ENCODE results near the gene IKZF4. TPM values are rescaled to one million over a fixed set of nuclear protein-coding genes. Genes with fewer than 3 reads are reported as not detected.
A peak's percentile ranks its signal among the peaks of the same experiment; 100 is the strongest.

Gene IKZF4
- total RNA-seq, 1 donor from 2014 or later = 22.5 TPM

GRCh38 chr12:56004211-56004610 is 16.6 kb upstream of the IKZF4 start:
- Mint-ChIP-seq H3K27me3 (ENCODE audit: low read depth) (no peaks in the 10 kb centered on the region), H3K4me3 (no peak overlapping the region)

GRCh38 chr12:56007564-56008559 is 13.0 kb upstream of the IKZF4 start:
- no peak for TF ChIP-seq CTCF (IDR thresholded peaks at IDR 0.05; ENCODE audit: unreplicated experiment)
- peak; percentile 77 to 78 for DNase-seq (ENCODE audit: low spot score in 2 of 2, unreplicated experiment in 2 of 2)
- H3K27ac Mint-ChIP-seq = peak overlapping the region; percentile 94
- H3K27me3 Mint-ChIP-seq (ENCODE audit: low read depth) = no peaks in the 10 kb centered on the region
- peaks cover 14% of the 10 kb centered on the region for H3K36me3 Mint-ChIP-seq
- no peaks in the 10 kb centered on the region for H3K9me3 Mint-ChIP-seq
- H3K4me3 Mint-ChIP-seq = peak overlapping the region; percentile 72
- peaks cover 31% of the 10 kb centered on the region for H3K4me1 Mint-ChIP-seq

More at GRCh38 chr12:56004211-56004610, 16.6 kb upstream of the IKZF4 start:
- no peak for TF ChIP-seq CTCF (IDR thresholded peaks at IDR 0.05; ENCODE audit: unreplicated experiment)
- DNase-seq (ENCODE audit: low spot score in 2 of 2, unreplicated experiment in 2 of 2) = no peak
- H3K9me3 Mint-ChIP-seq = no peaks in the 10 kb centered on the region
- peaks cover 15% of the 10 kb centered on the region for H3K4me1 Mint-ChIP-seq
- no peak overlapping the region for H3K27ac Mint-ChIP-seq
- H3K36me3 Mint-ChIP-seq = peaks cover 21% of the 10 kb centered on the region

- no peak for TF ChIP-seq CTCF (IDR thresholded peaks at IDR 0.05; ENCODE audit: unreplicated experiment)
- Mint-ChIP-seq H3K36me3 (no peaks in the 10 kb centered on the region), H3K9me3 (no peaks in the 10 kb centered on the region), H3K4me3 (no peak overlapping the region), H3K27ac (no peak overlapping the region), H3K4me1 (peaks cover 43% of the 10 kb centered on the region), H3K27me3 (ENCODE audit: low read depth) (no peaks in the 10 kb centered on the region)
- DNase-seq (ENCODE audit: low spot score in 2 of 2, unreplicated experiment in 2 of 2) = no peak
Measured at GRCh38 chr12:56010111-56010570, 10.7 kb upstream of the IKZF4 start.

- Mint-ChIP-seq H3K27me3 (ENCODE audit: low read depth) (no peaks in the 10 kb centered on the region), H3K4me3 (no peak overlapping the region), H3K36me3 (no peaks in the 10 kb centered on the region), H3K4me1 (peaks cover 54% of the 10 kb centered on the region), H3K9me3 (no peaks in the 10 kb centered on the region), H3K27ac (no peak overlapping the region)
- DNase-seq (ENCODE audit: low spot score in 2 of 2, unreplicated experiment in 2 of 2) = no peak
- no peak for TF ChIP-seq CTCF (IDR thresholded peaks at IDR 0.05; ENCODE audit: unreplicated experiment)
Measured at GRCh38 chr12:56011509-56012090, 9.2 kb upstream of the IKZF4 start.

GRCh38 chr12:56013482-56013881 is 7.4 kb upstream of the IKZF4 start:
- DNase-seq (ENCODE audit: low spot score in 2 of 2, unreplicated experiment in 2 of 2) = no peak
- H3K27me3 Mint-ChIP-seq (ENCODE audit: low read depth) = no peaks in the 10 kb centered on the region
- H3K36me3 Mint-ChIP-seq = peaks cover 6% of the 10 kb centered on the region
- H3K9me3 Mint-ChIP-seq = no peaks in the 10 kb centered on the region
- H3K4me3 Mint-ChIP-seq = no peak overlapping the region
- peaks cover 43% of the 10 kb centered on the region for H3K4me1 Mint-ChIP-seq
- H3K27ac Mint-ChIP-seq = peak overlapping the region; percentile 83
- no peak for TF ChIP-seq CTCF (IDR thresholded peaks at IDR 0.05; ENCODE audit: unreplicated experiment)
